GM18907 (cell line): ENCODE results near the gene ANGPTL4.
A peak's percentile ranks its signal among the peaks of the same experiment; 100 is the strongest.
"Not testable (repeated sequence)": the region's sequence is repeated elsewhere in the genome, so short reads cannot be mapped to it uniquely, and the experiment has no call there.

Source experiments
- ATAC-seq: cut with Tn5 transposase; IDR thresholded peaks from one replicate; pipeline ENCODE4 v1.9.1; 2021; ENCODE audit warnings: mild to moderate bottlenecking, moderate library complexity; ENCODE audit not compliant: unreplicated experiment

Gene ANGPTL4

GRCh38 chr19:8363803-8364771 lies at the start of gene ANGPTL4:
TSS of gene ANGPTL4 (plus strand) at chr19:8364155. CDS start at chr19:8364322, 167 bp downstream.
- no peak for ATAC-seq

- ATAC-seq, result not testable (repeated sequence)
Observed at GRCh38 chr19:8314981-8315640, 48.8 kb upstream of the ANGPTL4 start.

- ATAC-seq, result no peak
Observed at GRCh38 chr19:8316351-8317125, 47.4 kb upstream of the ANGPTL4 start.

- not testable (repeated sequence) for ATAC-seq
Observed at GRCh38 chr19:8318835-8319234, 45.1 kb upstream of the ANGPTL4 start.

GRCh38 chr19:8319807-8320520 lies 44.0 kb upstream of the ANGPTL4 start:
- no peak for ATAC-seq

- peak; percentile 24 for ATAC-seq
Observed at GRCh38 chr19:8320564-8321066, 43.3 kb upstream of the ANGPTL4 start.

- ATAC-seq, result peak; percentile 89
Observed at GRCh38 chr19:8321067-8321985, 42.6 kb upstream of the ANGPTL4 start, which contains the start of the genes NDUFA7 and RPS28. TSS of gene NDUFA7 (minus strand) at chr19:8321375. CDS start at chr19:8321358, 17 bp downstream. TSS of gene RPS28 (plus strand) at chr19:8321496. CDS start at chr19:8321531, 35 bp downstream.

- ATAC-seq, result no peak
Observed at GRCh38 chr19:8321986-8322637, 41.8 kb upstream of the ANGPTL4 start.

GRCh38 chr19:8322638-8322997 lies 41.3 kb upstream of the ANGPTL4 start:
- no peak for ATAC-seq

GRCh38 chr19:8323781-8324185 lies 40.2 kb upstream of the ANGPTL4 start:
- no peak for ATAC-seq

- no peak for ATAC-seq
Observed at GRCh38 chr19:8324186-8325050, 39.5 kb upstream of the ANGPTL4 start.

GRCh38 chr19:8325454-8325853 lies 38.5 kb upstream of the ANGPTL4 start:
- no peak for ATAC-seq

- ATAC-seq, result no peak
Observed at GRCh38 chr19:8329996-8330395, 34.0 kb upstream of the ANGPTL4 start.

GRCh38 chr19:8331263-8331845 lies 32.6 kb upstream of the ANGPTL4 start:
- ATAC-seq, result no peak

- ATAC-seq, result no peak
Observed at GRCh38 chr19:8332976-8333766, 30.8 kb upstream of the ANGPTL4 start.

- ATAC-seq, result no peak
Observed at GRCh38 chr19:8333767-8334457, 30.0 kb upstream of the ANGPTL4 start.
